ENCODE data around the gene ZNF385A.

Gene ZNF385A

DNA sequence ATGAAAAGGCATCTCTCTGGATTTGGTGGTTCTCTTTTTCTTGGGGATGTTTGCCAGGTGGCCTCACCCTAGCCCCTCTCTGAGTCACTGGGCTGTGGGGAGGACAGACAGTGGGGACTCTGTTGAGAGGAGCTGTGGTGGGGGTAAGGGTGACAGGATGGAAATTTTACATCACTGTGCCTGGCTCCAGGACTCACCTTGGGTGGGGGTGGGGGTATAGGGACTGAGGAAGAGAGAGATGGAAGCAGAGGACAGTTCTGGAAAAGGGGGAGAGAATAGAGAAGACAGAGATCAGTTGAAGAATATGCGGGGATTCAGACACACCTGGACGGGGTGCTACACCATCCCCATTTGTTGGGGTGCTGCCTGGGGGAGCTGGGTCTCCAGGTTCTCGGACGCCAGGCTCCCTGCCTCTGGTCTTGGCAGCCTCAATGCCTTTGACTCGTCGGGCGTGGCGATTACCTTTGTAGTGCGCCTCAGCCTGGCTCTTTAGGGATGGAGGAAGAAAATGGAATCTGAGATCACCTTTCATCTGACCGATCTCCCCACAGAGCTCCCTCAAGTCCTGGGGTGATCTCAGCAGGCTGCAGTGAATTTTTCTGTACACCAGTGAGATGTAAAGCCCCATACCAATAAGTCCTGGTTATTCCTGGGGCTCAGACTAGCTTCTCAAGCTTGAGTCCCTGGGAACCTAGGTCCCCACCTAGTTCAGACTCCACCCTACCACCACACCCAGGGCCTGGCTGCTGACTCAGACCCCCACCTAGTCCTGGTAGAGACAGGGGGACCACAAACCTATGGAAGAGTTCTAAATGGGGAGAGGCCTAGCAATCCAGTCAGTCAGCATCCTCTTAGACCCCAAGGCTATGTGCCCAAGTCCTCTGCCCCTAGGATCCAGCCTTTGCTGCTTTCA lies 10.6 kb downstream of the ZNF385A start:
- DNase-seq = no peak

DNA sequence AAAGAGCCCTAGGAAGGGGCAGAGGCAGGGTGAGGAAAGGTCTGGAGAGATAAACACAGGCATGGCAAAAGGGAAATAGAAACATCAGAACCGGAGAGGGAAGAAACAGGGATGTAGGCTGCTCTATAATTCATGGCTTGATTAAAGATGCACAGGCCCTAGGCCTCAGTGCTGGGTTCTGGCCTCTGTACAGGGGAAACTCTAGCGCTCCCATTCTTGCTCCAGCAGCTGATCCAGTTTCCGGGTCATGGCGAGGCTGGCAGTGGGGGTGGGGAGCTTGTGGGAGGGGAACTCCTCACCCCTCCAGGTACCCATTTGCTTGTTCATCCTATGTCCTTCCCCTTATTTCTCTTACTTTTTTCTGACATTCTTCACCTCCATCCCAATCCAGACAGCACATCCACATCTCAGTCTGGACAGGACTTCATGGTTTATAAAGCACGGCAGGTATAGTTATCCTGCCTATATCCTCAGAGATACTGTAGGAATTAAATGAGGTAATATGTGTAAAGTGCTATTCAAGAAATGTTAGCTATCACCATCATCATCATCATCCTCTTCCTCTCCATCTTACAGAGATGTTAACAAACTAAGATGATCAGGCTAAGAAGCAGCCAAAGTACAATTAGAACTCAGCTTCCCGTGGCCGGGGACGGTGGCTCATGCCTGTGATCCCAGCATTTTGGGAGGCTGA lies 12.3 kb downstream of the ZNF385A start:
- DNase-seq = no peak

DNA sequence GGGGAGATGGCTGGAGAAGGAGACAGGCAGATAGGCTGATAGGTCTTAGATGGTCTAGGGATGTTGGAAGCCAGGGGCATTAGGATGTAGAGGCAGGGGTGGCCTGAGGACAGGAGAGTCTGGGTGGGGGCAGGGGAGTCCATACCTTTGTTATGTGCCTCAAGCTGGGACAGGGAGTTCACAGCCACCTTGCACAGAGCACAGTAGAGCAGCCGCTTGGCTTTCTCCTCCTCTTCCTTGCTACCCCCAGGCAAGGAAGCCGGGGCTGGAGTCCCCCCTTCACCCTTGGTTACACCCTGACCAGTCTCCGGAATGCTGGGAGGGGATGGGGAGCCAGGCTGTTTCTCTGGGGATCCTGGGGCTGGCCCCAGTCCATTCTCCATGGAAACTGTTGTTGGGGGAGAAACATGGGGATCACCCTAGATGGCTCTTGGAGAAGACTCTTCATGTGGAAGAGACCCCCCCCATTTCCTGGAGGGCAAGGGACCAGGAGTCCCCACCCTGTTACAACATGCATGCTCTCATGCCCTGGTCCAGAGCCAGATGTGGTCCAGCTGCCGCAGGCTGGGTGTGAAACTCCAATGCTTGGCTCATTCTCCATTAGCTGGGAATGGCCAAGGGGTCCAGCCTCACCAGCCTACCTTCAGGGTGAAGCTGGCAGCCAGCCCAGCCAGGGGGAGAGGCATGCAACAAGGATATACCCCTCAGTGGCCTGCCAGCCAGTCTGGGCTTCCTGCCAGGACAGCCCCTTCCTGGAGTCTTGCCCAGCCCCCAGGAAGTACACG lies 13.0 kb downstream of the ZNF385A start:
- no peak for DNase-seq

DNA sequence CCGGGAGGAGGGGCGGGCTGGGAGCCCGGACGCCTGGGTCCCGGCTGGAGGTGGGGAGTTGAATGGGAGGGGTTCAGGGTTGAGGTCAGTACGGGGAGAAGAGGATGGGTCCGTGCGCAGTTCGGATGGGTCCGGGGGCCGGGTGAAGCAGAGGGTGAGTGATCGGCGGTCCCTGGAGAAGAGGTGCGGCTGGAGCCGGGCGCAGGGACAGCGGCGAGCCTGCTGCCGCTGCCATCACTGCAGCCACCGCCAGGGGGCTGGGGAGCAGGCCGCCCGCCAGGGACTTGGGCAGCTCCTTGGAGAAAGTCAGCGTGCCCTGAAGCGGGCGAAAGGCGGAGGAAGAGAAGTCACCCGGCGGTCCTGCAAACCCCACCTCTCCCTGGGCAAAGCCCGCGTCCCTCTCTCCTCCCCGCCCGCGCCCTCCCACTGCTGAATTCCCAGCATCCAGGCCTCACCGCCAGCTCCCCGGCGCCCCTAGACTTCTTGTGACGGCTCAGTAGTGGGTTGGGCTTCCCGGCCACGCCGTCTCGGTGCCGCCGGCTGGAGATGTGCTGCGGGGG lies 14.3 kb downstream of the ZNF385A start:
- peak in 1 of 2 donors; percentile 43 for DNase-seq

DNA sequence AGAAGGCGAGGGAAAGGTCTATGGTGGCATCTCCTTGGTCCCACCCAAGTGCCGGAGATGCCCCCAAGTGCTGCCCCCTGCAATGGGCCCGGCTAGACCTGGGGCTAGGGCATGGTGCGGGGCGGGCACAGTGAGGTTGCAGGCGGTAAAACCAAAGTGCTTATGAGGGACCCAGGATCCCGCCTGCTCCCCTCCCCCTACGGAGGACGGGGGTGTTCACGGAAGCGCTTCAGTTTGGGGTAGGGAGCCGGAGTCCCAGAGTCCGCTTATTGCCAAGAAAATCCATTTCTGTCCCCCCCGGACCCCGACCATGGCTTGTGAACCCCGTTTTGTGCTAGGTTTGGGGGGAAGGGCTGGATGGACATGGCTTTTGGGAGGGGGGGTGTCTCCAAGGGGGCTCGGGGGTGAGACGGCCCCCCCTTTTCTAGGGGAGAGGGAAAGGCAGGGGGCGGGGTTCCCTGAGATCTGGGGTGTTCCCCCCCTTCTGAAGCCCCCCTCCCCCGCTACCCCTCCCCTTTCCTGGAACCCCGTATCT lies 14.9 kb downstream of the ZNF385A start:
- DNase-seq = no peak

DNA sequence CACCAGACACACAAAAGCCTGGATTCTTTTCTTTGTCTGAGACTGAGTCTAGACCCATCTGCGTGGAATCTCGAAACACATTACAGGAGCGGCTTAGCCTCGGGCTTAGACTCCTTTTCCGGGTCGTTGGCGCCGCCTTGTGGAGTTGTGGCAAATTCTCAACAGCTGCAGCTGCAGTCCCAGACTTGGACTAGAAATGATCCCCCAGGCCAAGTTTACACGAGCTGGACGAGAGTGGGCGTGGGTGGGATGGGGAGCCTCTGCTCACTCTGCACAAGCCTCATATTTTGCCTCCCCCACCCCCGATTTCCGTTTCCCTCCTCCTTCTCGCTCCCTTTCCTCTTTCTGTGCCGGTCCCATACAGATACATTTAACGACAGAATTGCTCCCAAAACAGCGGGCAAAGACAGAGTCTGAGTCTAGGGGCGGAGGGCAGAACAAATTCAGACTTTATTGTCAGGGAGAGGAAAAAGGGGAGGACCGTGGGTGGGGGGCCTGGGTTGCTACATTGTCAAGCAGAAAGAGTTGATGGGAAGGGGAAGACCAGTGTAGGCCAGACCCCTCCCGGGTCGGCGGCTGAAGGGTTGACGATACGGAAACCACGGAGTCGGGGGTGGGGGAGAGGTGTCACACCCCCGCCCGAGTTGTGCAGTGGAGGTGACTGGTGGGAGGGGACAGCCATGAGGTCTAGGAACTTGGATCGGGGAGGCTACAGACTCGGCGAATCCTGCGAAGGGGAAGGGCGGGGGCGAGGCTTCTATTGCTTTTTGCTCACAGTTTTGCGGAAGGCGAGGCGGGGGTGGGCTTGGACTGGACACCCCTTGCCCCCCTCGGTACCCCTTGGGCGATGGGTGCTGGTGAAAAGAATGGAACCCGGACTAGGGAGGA lies 15.6 kb downstream of the ZNF385A start:
- peak; percentile 94 to 95 for DNase-seq

DNA sequence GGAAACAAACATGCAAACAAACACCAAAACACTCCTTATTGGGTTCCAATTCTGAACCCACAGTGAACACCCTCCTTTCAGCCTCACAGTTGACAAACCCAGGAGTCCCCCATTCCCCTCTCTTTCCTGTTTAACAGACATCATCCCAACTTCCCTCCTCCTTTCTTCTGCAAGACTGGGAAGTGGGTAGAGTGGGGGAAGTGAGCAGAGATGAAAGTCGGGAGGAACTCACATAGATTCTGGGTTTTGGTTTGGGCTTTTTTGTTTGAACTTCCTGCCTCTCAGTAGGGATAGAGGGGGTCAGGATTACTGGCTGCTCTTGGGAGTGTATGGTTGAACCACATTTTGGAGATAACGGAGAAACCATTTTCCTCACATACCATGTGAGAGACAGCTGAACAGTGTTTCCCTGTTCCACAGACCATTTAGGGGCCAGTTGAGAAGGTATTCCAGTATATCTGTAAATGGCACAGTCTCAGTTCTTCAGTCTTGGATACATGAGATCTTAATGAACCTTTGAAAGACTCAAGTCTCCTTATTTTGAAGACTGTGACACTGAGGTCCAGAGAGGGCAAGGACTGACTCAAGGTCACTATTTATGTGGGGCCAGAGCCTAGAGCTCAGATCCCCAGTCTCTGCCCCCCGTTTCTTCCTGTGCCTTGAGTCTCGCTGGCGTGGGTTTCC lies 16.4 kb downstream of the ZNF385A start:
- DNase-seq = no peak

DNA sequence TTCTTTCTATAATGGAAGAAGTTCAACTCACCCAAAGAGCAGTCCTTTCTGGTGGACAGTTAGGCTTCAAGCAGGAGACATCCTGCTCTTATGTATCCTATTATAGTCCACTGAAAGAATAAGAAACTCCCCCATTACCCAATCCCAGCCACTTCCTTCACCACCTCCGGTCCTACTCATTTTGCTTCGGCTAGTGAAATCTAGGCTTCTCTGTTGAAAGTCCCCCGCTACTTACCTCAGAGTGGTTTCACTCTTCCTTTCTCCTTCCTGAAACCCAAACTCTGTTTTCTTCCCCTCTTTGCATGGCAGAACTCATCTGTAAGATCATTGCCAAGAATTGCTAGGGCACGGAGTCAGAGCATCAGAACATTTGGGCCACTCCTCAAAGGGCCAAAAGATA lies 20.1 kb downstream of the ZNF385A start, which contains the start of gene GPR84:
TSS of gene GPR84 (minus strand) at position 74 of the 400 bp plus-strand sequence. CDS start 635 bp downstream, outside the sequence.
- no peak for DNase-seq

DNA sequence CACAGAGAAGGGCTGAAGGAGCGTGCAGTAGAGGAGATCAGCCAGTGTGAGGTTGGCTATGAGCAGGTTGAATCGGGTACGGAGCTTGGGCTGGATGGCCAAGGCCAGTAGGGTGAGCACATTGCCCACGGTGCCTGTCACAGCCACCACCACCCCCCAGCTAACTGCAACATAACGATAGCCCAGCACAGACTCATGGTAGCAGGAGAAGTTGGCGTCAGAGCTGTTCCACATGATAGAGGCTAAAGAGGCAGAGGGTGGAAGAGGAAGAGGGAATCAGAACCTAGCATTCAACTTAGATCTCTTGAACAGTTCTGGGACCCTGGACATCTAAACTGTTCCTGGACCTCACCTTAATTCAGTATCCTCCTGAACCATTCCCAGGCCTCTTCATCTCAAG lies 20.9 kb downstream of the ZNF385A start:
- DNase-seq = no peak

DNA sequence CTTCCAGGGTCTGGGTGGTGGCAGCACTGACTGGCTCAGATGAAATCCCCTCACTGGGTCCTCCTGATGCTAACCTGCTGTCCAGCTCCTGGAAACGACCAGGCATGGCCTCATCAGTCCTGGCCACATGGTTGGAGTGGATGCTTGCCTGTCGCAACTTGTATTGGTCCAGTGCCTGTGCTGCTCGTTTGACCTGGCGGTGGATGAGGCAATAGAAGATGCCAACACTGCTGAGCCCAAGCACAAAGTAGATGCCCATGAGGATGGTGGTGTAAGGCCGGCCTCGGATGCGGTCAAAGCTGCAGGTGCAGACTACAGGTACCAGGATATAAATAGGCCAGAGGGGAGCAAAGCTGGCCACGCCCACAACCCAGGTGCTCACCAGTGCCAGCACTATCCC lies 21.5 kb downstream of the ZNF385A start:
- DNase-seq = no peak

DNA sequence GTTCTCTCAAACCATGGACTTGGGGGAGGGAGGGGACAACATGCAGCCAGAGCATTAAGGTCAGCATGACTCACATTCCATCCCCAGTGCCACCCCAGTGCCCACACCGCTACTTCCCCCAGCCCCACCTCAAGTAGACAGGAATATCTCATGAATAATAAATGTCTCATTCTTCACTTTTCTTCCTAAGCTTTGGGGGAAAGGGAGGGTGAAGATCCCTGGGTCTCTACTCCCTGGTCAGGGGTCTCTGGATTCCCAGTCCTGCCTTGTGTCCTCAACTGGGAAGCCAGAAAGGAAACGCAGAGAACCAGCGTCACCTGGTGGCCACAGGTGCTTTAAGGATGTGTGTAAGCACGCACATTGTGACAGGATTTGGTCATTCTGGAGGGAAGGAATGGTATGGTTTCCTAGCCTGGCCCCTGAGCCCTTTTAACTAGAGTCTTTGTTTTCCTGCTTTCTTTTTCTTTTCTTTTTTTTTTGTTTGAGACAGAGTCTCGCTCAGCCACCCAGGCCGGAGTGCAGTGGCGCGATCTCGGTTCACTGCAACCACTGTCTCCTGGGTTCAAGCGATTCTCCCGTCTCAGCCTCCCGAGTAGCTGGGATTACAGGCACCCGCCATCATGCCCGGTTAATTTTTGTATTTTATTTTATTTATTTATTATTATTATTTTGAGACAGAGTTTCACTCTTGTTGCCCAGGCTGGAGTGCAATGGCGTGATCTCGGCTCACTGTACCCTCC lies 23.6 kb downstream of the ZNF385A start:
- DNase-seq = peak; percentile 67 to 73

DNA sequence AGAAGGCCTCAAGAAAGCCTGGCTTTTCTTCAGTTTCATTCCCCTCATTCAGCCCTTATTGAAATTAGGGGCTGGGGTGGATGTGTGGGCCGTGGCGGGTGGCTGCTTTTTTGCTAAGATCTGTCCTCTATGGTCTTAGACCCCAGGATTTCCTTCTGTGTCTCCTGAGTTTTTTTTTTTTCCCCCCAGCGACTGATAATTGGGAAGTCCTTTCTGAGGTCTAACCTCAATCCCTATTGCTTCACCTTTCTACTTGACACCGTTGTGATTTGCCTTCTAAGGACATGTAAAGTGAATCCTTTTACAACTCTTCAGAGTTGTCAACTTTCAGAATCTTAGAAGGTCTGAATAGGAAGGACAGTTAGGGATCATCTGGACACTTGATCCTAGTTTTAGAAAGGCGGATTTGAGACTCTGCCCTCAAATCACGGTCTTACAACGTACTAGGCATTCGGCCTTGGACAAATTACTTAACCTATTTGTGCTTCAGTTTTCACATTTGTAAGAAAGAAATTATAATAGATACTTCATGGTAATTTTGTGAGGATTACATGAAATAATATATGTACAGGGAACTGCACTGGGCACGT lies 24.7 kb downstream of the ZNF385A start:
- no peak for DNase-seq

DNA sequence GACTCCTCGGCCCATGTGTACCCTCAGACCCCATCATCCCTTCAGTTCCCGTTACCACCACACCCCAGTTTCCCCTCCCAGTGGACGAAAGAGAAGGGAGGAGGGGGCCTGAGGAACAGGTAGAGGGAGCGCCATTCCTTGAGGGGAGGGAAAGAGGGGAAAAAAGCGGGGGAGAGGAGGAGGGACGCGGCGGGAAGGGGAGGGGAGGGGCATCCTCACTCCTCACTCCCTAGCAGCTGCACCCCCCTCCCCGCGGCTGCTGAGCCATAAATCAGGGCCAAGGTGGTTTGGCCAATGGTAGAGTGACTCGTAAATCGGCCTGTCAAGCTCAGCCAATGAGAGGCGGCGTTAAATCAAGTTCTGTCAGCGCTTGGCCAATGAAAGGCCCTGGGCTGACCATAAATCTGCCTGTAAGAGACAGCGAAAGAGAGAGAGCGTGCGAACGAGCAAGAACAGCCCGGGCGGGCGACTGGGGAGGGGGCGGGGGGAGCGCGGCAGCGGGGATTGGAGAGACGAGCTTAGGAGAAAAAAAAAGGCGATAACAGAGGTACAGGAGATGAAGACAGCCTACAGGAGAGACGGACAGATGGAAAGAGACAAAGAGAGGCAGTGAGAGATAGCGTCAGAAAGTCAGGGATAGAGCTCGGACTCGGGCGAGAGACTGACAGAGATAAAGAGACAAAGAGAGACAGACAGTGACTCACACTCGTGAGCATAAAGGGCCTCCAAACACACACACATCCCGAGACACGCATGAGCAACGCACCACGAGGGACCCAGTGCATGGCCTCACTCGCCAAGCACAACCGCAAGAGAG lies 25.4 kb downstream of the ZNF385A start:
- DNase-seq = peak; percentile 88 to 92

DNA sequence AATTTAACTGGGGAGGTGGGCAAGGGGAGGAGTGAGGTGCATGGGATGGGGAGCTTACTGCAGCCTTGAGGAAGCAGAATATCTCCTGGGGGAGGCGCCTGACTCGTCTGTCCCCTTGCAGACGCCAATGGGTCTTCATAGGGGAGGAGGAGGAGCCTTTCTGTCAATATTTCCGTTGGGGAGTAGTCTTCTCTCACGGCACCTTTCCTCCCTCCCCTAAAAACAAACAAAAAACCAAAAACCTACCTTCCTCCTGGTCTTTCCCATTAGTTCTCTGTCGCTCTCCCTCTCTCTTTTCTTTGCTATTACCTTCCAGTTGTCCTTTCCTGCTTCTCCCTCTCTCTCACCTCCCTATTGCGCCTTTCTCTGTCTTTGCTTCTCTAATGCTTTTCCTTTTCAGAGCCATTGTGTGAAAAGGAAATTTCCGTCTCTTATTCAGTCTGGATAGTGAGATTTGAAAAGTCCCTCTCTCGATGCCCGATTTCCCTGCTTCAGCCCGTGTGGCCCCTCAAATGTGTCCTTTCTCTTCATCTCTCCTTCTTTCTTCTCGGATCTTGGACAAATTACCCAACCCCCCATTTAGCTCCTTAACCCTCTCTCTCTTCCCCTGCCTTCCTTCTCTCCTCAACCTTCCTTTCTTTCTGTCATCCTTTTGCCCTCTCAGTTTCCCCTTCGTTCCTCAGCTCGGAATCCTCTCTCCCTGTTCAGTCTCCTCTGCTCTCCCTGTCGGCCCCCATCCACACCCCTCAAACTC lies 26.2 kb downstream of the ZNF385A start:
- DNase-seq = peak; percentile 48 to 54

DNA sequence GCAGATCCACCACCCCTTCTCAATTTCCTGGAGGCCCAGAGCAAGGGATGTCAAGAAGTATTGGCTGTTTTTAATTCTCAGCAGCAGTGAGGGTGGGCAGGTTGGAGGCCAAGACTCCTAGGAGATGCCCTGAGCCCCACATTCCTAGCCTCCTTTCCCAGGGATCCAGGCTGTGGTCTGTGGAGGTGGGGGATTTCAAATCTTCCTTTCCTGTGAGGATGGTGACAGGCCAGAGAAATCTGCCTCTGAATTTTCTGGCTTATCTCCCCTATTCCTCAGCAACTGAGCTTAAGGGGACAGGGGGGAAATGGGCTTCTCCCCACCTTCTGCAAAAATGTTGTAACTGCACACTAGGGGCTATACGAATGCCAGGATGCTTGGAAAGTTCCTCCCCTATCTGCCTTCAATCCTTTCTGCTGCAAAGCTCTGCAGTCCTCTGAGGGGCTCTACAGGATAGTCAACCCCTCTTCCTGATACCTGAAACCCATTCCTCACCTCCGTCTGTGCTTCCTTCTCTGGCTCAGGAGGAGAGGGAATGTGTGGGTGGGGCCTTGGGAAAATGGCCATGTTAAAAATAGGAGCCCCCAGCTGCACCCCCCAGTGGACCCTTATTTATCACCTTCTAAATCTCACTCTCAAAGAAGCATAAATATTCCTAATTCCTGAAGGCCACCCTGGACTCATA lies 26.9 kb downstream of the ZNF385A start:
- DNase-seq = no peak

DNA sequence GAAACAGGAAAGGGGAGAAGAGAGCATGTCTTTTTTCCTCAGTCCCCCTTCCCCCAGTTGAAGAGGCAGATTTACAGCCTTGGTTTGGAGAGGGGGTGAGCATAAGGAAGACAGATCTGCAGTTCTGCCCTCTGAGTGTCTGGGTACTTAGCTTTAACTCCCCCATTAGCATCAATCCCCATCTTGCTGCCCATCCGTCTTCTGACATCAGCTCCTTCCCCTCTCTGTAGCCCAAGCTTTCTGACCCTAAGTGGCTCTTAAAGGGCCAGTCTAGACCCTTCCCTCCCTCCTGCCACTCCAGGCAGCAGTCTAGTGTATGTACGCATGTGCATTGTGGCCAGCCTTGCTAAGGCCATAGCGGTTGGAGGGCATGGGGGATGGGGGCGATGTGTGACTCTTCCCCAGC lies 27.6 kb downstream of the ZNF385A start:
- no peak for DNase-seq

DNA sequence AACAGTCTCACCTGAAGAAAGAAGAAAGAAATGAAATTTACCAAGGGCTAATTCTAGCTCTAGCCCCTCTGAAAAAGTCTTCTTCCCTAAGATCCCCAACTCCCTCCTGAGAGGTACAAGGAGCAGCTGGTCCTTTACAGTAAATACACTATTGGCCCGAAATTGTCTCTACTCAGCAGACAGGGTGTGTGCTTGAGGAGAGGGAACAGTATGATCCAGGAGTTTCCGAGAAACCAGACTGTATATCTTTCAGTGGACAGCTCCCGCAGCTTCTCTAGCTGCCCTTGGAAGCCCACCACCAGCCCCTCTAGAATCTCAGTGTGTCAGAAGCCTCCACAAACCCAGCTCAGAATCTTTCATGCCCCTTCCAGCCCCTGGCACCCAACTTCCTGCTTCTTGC lies 28.3 kb downstream of the ZNF385A start:
- no peak for DNase-seq
